Mammary epithelial cell (primary cell): ENCODE measurements around the gene DCTN5.

Experiments used
- EZH2 ChIP-seq: IDR thresholded peaks from 2 replicates; pipeline ENCODE4 v1.6.1; 2012; ENCODE audit warnings: low read length, inconsistent platforms, borderline replicate concordance
- TF ChIP-seq, protein P1 (sequence below), 2 donors: IDR thresholded peaks in 1 of 2; conservative IDR thresholded peaks in 1 of 2; 2 replicates each; pipeline ENCODE4 v1.5.1; 2011 to 2012; ENCODE audit warnings: inconsistent platforms in 2 of 2, low read length in 2 of 2, mild to moderate bottlenecking in 2 of 2, control low read depth in 1 of 2, low read depth in 1 of 2; ENCODE audit not compliant: insufficient read depth in 1 of 2; ENCODE audit errors: extremely low read depth in 1 of 2

DNA sequence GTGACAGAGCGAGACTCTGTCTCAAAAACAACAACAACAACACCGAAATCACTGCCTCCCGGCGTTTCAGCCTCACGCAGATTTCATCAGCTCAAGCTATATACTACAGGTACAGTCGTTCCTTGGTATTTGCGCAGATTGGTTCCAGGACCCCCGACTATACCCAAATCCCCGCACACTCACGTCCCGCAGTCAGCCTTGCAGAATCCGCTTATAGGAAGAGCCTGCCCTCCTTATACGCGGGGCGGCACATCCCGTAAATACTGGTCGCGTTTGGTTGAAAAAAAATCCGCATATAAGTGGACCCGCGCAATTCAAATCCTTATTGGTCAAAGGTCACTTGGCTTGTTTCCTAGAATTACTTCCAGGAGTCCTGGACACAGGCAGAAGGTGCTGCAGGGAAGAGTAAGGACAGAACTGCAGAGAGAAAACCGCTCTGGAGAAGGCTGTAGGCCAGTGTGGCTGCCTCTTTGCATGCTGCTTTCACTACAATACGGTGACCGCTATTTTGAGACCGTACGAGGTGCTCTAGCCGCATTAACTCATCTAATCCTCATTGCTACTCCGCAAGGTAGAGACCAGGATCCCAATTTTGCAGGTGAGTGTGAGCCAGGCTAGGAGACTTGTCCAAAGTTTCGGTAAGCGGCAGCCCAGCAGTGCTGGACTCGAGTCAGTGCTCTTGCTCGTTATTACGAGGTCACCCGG is 45.9 kb upstream of the DCTN5 start:
- TF ChIP-seq, protein P1, sequence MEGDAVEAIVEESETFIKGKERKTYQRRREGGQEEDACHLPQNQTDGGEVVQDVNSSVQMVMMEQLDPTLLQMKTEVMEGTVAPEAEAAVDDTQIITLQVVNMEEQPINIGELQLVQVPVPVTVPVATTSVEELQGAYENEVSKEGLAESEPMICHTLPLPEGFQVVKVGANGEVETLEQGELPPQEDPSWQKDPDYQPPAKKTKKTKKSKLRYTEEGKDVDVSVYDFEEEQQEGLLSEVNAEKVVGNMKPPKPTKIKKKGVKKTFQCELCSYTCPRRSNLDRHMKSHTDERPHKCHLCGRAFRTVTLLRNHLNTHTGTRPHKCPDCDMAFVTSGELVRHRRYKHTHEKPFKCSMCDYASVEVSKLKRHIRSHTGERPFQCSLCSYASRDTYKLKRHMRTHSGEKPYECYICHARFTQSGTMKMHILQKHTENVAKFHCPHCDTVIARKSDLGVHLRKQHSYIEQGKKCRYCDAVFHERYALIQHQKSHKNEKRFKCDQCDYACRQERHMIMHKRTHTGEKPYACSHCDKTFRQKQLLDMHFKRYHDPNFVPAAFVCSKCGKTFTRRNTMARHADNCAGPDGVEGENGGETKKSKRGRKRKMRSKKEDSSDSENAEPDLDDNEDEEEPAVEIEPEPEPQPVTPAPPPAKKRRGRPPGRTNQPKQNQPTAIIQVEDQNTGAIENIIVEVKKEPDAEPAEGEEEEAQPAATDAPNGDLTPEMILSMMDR (conservative IDR thresholded peaks at IDR 0.05 in 1 of 2, IDR thresholded peaks at IDR 0.05 in 1 of 2; ENCODE audit: extremely low read depth in 1 of 2, insufficient read depth in 1 of 2, low read depth in 1 of 2, low read length in 2 of 2), result no peak
- TF ChIP-seq EZH2, result no peak
